Bronchus fibroblast of lung (primary cell): ENCODE measurements around the gene IFNL3. TPM values are rescaled to one million over a fixed set of nuclear protein-coding genes. Genes with fewer than 3 reads are reported as not detected.

Source experiments
- total RNA-seq: library from RNA; depleted of rRNA; stranded (reverse); fragments of >200 nt; gene quantifications from 2 replicates; pipeline ENCODE4 v1.2.3, GENCODE V29; 2015

The IFNL3 gene
- total RNA-seq = not detected in 2 replicates

DNA sequence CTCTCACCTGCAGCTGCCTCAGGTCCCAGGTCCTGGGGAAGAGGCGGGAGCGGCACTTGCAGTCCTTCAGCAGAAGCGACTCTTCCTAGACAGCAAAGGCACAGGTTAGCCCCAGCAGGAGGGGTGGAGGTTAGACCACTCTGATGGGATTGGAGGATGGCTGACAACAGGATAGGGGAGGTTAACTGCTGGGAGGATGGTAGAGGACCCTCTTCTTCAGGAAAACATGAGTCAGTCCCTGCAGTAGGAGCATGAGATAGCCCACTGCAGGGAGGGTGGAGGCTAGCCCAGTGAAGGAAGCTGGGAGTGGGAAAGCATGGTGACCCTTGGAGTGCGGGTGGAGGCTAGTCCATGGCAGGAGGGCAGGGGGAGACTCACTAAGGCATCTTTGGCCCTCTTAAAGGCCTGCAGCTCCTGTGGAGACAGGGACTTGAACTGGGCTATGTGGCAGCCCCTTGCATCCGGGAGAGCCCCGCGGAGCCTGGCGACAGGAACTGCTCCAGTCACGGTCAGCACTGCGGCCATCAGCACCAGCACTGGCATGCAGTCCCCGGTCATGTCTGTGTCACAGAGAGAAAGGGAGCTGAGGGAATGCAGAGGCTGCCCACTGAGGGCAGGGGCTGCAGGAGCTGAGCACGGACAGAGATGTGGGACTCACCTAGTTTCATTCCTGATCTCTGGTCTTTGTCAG, at the start of gene IFNL3:
IFNL3 (minus strand) TSS at position 597 of the 691 bp plus-strand sequence; CDS start at position 558, 39 bp downstream.

DNA sequence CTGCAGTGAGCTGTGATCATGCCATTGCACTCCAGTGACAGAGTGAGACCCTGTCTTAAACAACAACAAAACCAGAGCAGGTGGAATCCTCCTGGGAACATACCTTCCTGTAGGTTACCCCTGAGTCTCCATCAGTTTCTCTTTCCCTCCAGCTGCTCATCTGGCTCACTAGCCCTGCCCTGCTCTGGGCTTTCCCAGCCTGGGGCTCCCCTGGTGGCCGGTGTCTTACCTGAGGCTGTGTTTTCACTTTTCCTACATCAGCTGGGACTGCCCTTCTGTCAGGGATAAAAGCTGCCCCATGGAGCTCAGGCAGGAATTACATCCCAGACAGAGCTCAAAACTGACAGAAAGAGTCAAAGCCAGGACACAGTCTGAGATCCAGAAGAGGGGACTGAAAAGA, 23.3 kb upstream of the IFNL3 start, which contains the start of gene IFNL2:
IFNL2 (plus strand) TSS at position 312 of the 400 bp plus-strand sequence. CDS start 173 bp downstream, outside the sequence.

GRCh38 chr19:39248806-39249205, 4.0 kb upstream of the IFNL3 start, which contains the start of gene IFNL4:
IFNL4 (minus strand) TSS chr19:39248856.

GRCh38 chr19:39203372-39204341, 41.1 kb downstream of the IFNL3 start, which contains the start of gene SYCN:
SYCN (minus strand) TSS chr19:39204263; CDS start chr19:39204254, 9 bp downstream.

DNA sequence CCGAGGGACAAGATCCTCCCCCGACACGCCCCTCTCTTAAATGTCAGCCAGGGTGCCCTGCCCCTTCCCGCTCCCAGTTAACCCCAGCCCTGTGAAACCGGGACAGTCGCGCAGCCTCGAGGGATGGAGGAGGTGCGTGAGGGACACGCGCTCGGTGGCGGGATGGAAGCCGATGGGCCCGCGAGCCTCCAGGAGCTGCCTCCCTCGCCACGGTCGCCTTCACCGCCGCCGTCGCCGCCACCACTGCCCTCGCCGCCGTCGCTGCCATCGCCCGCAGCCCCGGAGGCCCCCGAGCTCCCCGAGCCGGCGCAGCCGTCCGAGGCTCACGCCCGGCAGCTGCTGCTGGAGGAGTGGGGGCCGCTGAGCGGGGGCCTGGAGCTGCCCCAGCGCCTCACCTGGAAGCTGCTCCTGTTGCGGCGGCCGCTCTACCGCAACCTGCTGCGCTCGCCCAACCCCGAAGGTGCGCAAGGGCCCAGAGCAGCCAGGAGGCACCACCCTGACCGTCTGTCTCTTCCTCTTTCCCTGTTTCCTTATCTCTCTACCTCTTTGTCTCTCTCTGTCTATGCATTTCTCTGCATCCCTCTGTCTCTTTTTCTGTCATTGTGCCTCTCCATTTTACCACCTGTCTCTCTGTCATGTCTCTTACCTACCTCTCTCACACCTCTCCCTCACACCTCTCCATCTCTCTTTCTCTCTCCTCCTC, 47.8 kb downstream of the IFNL3 start, which contains the start of gene NCCRP1:
NCCRP1 (plus strand) TSS at position 105 of the 703 bp plus-strand sequence; CDS start at position 124, 19 bp downstream.

Other genes starting within 250 kb of the IFNL3 start
- 2.7 and 3.6 TPM in 2 replicates for gene FBXO27, start 212.5 kb downstream of the IFNL3 start, total RNA-seq
- 0.34 and 0.45 TPM in 2 replicates for gene ACP7, start 160.6 kb downstream of the IFNL3 start, total RNA-seq
- 19.2 and 21.4 TPM in 2 replicates for gene PAK4, start 119.2 kb downstream of the IFNL3 start, total RNA-seq
- gene NCCRP1, start 48.0 kb downstream of the IFNL3 start, total RNA-seq = not detected in 2 replicates
- gene SYCN, start 40.7 kb downstream of the IFNL3 start, total RNA-seq = not detected in 2 replicates
- not detected in 2 replicates for gene IFNL4, start 3.9 kb upstream of the IFNL3 start, total RNA-seq
- gene IFNL2, start 23.4 kb upstream of the IFNL3 start, total RNA-seq = not detected in 2 replicates
- gene IFNL1, start 51.4 kb upstream of the IFNL3 start, total RNA-seq = not detected in 2 replicates
- gene LRFN1, start 75.9 kb upstream of the IFNL3 start, total RNA-seq = 0.30 and 0.67 TPM in 2 replicates
- 1.0 and 2.7 TPM in 2 replicates for gene GMFG, start 91.0 kb upstream of the IFNL3 start, total RNA-seq
- gene SAMD4B, start 97.4 kb upstream of the IFNL3 start, total RNA-seq = 55.0 and 58.2 TPM in 2 replicates
- 55.2 and 61.9 TPM in 2 replicates for gene PAF1, start 146.1 kb upstream of the IFNL3 start, total RNA-seq
- gene MED29, start 146.4 kb upstream of the IFNL3 start, total RNA-seq = 26.4 and 34.3 TPM in 2 replicates
- 35.8 and 38.3 TPM in 2 replicates for gene ZFP36, start 161.8 kb upstream of the IFNL3 start, total RNA-seq
- 11.7 and 15.5 TPM in 2 replicates for gene PLEKHG2, start 167.7 kb upstream of the IFNL3 start, total RNA-seq
- 1,802 and 2,514 TPM in 2 replicates for gene RPS16, start 190.9 kb upstream of the IFNL3 start, total RNA-seq
- gene SUPT5H, start 200.6 kb upstream of the IFNL3 start, total RNA-seq = 57.0 and 63.8 TPM in 2 replicates
- 134 and 139 TPM in 2 replicates for gene TIMM50, start 235.8 kb upstream of the IFNL3 start, total RNA-seq